Keratinocyte (primary cell): ENCODE results near the gene REXO1. TPM values are rescaled to one million over a fixed set of nuclear protein-coding genes. Genes with fewer than 3 reads are reported as not detected.

Source experiments
- DNase-seq: peaks from one replicate; pipeline ENCODE4 v3.0.0-alpha.2; 2011; ENCODE audit warnings: low read depth, missing footprints, low spot score
- FAIRE-seq: peaks from 2 replicates; lab custom pipeline; 2011; peaks lifted over from hg19 to GRCh38; lab: Jason Lieb, UNC
- H2AFZ ChIP-seq: 2 replicates; pipeline ENCODE4 v1.6.0; 2012; ENCODE audit warnings: low read length, control low read depth, inconsistent platforms; ENCODE audit not compliant: control insufficient read depth
- H3K27ac ChIP-seq: 2 replicates; pipeline ENCODE4 v1.5.1; 2011; ENCODE audit warnings: low read length; ENCODE audit not compliant: control insufficient read depth, insufficient read depth
- H3K27me3 ChIP-seq: 3 replicates; pipeline ENCODE4 v1.6.0; 2011; ENCODE audit warnings: low read length; ENCODE audit not compliant: control insufficient read depth, insufficient read depth; ENCODE audit errors: extremely low read depth
- H3K36me3 ChIP-seq, 2 experiments: 2 replicates in 1 of 2; 3 replicates in 1 of 2; pipeline ENCODE4 v1.5.1; 2011; ENCODE audit warnings: low read length in 2 of 2, mild to moderate bottlenecking in 1 of 2; ENCODE audit not compliant: control insufficient read depth in 2 of 2, insufficient read depth in 2 of 2; ENCODE audit errors: extremely low read depth in 1 of 2
- H3K4me1 ChIP-seq: 3 replicates; pipeline ENCODE4 v1.5.1; 2011; ENCODE audit warnings: low read length; ENCODE audit not compliant: control insufficient read depth, insufficient read depth; ENCODE audit errors: extremely low read depth
- H3K4me2 ChIP-seq: 3 replicates; pipeline ENCODE4 v1.6.0; 2011; ENCODE audit warnings: low read depth, low read length; ENCODE audit not compliant: control insufficient read depth, insufficient read depth; ENCODE audit errors: extremely low read depth
- H3K4me3 ChIP-seq, 3 experiments: fragments of 200-600 bp in 1 of 3; sonication (generic) in 1 of 3; 2 replicates in 2 of 3; 3 replicates in 1 of 3; pipeline ENCODE4 v1.5.1; 2011 to 2016; ENCODE audit warnings: low read length in 3 of 3, mild to moderate bottlenecking in 3 of 3, control low read depth in 2 of 3, inconsistent platforms in 1 of 3, low read depth in 1 of 3, mixed read lengths in 1 of 3, mixed run types in 1 of 3, moderate library complexity in 1 of 3; ENCODE audit not compliant: control insufficient read depth in 2 of 3, insufficient read depth in 2 of 3; ENCODE audit errors: extremely low read depth in 1 of 3
- H3K79me2 ChIP-seq: 2 replicates; pipeline ENCODE4 v1.6.0; 2012; ENCODE audit warnings: low read length; ENCODE audit not compliant: control insufficient read depth, insufficient read depth
- H3K9ac ChIP-seq: 3 replicates; pipeline ENCODE4 v1.6.0; 2011; ENCODE audit warnings: low read length; ENCODE audit not compliant: control insufficient read depth, insufficient read depth; ENCODE audit errors: extremely low read depth
- H3K9me1 ChIP-seq: 3 replicates; pipeline ENCODE4 v1.6.0; 2011; ENCODE audit warnings: low read length; ENCODE audit not compliant: control insufficient read depth, insufficient read depth; ENCODE audit errors: extremely low read depth
- H3K9me3 ChIP-seq: 2 replicates; pipeline ENCODE4 v1.5.1; 2012; ENCODE audit warnings: low read depth, low read length; ENCODE audit not compliant: control insufficient read depth
- H4K20me1 ChIP-seq: 3 replicates; pipeline ENCODE4 v1.6.0; 2011; ENCODE audit warnings: low read length; ENCODE audit not compliant: control insufficient read depth, insufficient read depth; ENCODE audit errors: extremely low read depth
- EZH2 ChIP-seq: IDR thresholded peaks from one replicate; pipeline ENCODE4 v1.6.1; 2012; ENCODE audit warnings: inconsistent platforms, mild to moderate bottlenecking, low read length, moderate library complexity
- dilution Hi-C: fragments of 300-500 bp; cut with MboI; formaldehyde crosslinking; loops from one replicate; pipeline ENCODE4 v1.7.0; 2020; ENCODE audit warnings: low sequenced_read_pairs; ENCODE audit not compliant: extremely low pct_ligation_motif_present
- polyA plus RNA-seq, 5 experiments: library from polyadenylated mRNA; depleted of rRNA in 3 of 5; stranded (reverse) in 3 of 5; stranded (forward) in 1 of 5; unstranded in 1 of 5; fragments of >200 nt; gene quantifications; 1 replicate in 1 of 5; 2 replicates in 3 of 5; 3 replicates in 1 of 5; pipeline versions ENCODE4 v1.2.1 to v1.2.3, GENCODE V29; 2011 to 2012; ENCODE audit warnings: missing spikeins in 2 of 5, low read depth in 1 of 5, low replicate concordance in 1 of 5
- TF ChIP-seq, protein P1 (sequence below), 3 experiments: IDR thresholded peaks in 1 of 3; conservative IDR thresholded peaks in 1 of 3; optimal IDR thresholded peaks in 1 of 3; 2 replicates in 2 of 3; 3 replicates in 1 of 3; pipeline versions ENCODE3 to v1.5.1; 2011; ENCODE audit warnings: low read length in 3 of 3, mild to moderate bottlenecking in 3 of 3, moderate library complexity in 2 of 3, control low read depth in 1 of 3, inconsistent platforms in 1 of 3; ENCODE audit not compliant: insufficient read depth in 2 of 3; ENCODE audit errors: extremely low read depth in 1 of 3

Gene REXO1
- polyA plus RNA-seq, 1 donor (not counting 4 experiments of a cell fraction or from before 2014, with no cell fraction given) = 6.1 TPM

- no peak for FAIRE-seq
- Histone ChIP-seq H3K27me3 (no peaks in the 10 kb centered on the region), H3K9me1 (no peaks in the 10 kb centered on the region), H3K4me3 (no peak overlapping the region), H3K4me1 (peaks cover 10% of the 10 kb centered on the region), H3K27ac (no peak overlapping the region), H3K36me3 (no peaks in the 10 kb centered on the region), H3K79me2 (no peaks in the 10 kb centered on the region), H3K9ac (no peak overlapping the region), H4K20me1 (no peaks in the 10 kb centered on the region), H3K4me2 (no peak overlapping the region), H3K9me3 (no peaks in the 10 kb centered on the region), H2AFZ (no peak overlapping the region)
- no peak for DNase-seq
- TF ChIP-seq EZH2 = no peak
- TF ChIP-seq, protein P1, sequence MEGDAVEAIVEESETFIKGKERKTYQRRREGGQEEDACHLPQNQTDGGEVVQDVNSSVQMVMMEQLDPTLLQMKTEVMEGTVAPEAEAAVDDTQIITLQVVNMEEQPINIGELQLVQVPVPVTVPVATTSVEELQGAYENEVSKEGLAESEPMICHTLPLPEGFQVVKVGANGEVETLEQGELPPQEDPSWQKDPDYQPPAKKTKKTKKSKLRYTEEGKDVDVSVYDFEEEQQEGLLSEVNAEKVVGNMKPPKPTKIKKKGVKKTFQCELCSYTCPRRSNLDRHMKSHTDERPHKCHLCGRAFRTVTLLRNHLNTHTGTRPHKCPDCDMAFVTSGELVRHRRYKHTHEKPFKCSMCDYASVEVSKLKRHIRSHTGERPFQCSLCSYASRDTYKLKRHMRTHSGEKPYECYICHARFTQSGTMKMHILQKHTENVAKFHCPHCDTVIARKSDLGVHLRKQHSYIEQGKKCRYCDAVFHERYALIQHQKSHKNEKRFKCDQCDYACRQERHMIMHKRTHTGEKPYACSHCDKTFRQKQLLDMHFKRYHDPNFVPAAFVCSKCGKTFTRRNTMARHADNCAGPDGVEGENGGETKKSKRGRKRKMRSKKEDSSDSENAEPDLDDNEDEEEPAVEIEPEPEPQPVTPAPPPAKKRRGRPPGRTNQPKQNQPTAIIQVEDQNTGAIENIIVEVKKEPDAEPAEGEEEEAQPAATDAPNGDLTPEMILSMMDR (optimal IDR thresholded peaks at IDR 0.05 in 1 of 3, IDR thresholded peaks at IDR 0.05 in 1 of 3, conservative IDR thresholded peaks at IDR 0.05 in 1 of 3; ENCODE audit: extremely low read depth in 1 of 3, insufficient read depth in 2 of 3, low read length in 3 of 3) = no peak
- dilution Hi-C loops = no loop called here
Observed at GRCh38 chr19:1807030-1807694, 41.1 kb downstream of the REXO1 start.

DNA sequence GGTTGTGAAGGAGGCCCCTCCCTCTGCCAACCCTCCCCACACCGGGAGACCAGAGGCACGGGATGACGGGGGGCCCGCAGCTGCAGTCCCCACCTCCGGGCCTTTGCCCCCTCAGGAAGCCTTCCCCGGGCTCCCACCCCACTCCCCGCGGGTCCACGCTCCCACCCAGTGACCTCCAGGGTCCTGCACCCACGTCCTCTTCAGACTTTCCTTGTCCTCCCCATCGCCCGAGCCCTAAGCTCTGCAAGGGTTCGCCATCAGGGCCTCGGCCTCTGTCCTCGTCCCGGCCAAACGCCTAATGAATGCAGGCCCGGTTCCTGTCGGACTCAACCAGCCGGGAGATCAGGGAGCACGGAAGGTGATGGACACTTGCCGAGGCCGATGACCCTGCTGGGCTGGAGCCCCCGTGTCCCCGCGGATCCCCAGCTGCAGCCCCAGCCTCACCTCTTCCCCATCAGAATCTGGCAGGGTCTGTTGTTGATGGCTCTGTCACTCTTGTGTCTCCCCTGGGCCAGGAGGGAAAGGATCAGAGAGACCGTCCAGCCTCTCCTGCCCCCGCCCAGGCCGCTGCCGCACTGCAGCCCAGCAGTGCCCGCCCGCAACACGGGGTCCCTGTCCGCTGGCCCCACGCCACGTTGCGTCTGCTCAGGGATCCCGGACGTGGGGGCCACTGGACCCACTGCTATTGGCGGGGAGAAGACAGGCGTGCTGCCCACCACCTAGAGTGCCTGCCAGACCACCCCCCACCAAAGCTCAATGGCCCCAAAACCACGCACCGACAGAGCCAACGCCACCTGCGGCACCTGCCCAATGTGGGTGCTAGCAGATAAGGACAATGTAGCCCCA is 41.9 kb downstream of the REXO1 start:
- H2AFZ ChIP-seq = no peak overlapping the region
- no peaks in the 10 kb centered on the region for H3K36me3 ChIP-seq
- H3K27ac ChIP-seq = no peak overlapping the region
- no peak overlapping the region for H3K4me2 ChIP-seq
- FAIRE-seq = no peak
- H3K4me3 ChIP-seq = no peak overlapping the region
- dilution Hi-C loops = no loop called here
- H4K20me1 ChIP-seq = no peaks in the 10 kb centered on the region
- no peaks in the 10 kb centered on the region for H3K79me2 ChIP-seq
- peaks cover 5% of the 10 kb centered on the region for H3K4me1 ChIP-seq
- TF ChIP-seq, protein P1 (optimal IDR thresholded peaks at IDR 0.05 in 1 of 3, IDR thresholded peaks at IDR 0.05 in 1 of 3, conservative IDR thresholded peaks at IDR 0.05 in 1 of 3; ENCODE audit: extremely low read depth in 1 of 3, insufficient read depth in 2 of 3, low read length in 3 of 3) = no peak
- TF ChIP-seq EZH2 = no peak
- no peaks in the 10 kb centered on the region for H3K9me3 ChIP-seq
- DNase-seq = no peak
- H3K9me1 ChIP-seq = no peaks in the 10 kb centered on the region
- no peaks in the 10 kb centered on the region for H3K27me3 ChIP-seq
- no peak overlapping the region for H3K9ac ChIP-seq
